ENCODE data around the gene SPTBN1. TPM values are rescaled to one million over a fixed set of nuclear protein-coding genes. Genes with fewer than 3 reads are reported as not detected.

Gene SPTBN1
- total and polyA plus RNA-seq, 2 of the 13 experiments (the other 11 are each of a cell fraction or from before 2014, with no cell fraction given): 123 to 299 TPM

DNA sequence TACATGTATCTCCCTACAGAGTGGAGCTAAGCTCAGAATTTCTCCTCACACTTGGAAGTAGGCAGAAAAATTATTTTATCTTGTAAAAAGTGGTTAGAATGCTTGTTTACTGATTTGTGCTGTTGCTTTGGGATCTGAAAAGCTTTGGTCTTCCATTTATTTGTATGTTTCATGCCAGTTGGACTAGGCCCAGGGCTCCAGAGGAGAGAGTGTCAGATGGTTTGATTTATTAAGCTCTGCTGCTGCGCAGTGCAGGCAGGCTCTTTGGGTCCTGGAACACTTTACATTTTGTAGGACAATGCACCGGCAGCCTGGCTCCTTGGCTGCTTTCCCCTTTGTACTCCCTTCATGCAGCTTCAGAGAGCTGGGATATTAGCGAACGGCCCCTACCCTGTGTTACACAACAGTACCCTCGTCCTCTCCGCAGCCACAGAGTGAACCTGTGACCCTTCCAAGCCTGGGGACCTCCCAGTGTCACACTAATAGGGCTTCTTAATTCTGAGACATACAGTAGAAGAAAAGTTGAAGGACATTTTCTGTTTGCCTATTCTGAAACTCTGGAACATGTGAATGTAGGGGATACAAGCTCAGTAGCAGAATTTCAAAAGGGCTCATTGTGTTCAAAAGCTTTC is 210.6 kb downstream of the SPTBN1 start (continued):
- TF ChIP-seq ZBTB39 (CRISPR knock-in tag; IDR thresholded peaks at IDR 0.05) (no peak), ZNF841 (CRISPR knock-in tag; IDR thresholded peaks at IDR 0.05; ENCODE audit: borderline replicate concordance) (no peak), YEATS2 (CRISPR knock-in tag; IDR thresholded peaks at IDR 0.05; ENCODE audit: borderline replicate concordance) (no peak), ZNF777 (CRISPR knock-in tag; IDR thresholded peaks at IDR 0.05) (no peak), ZNF431 (CRISPR knock-in tag; IDR thresholded peaks at IDR 0.05; ENCODE audit: borderline replicate concordance, low read depth) (no peak), SNAPC2 (CRISPR knock-in tag; IDR thresholded peaks at IDR 0.05) (no peak), ZNF710 (CRISPR knock-in tag; IDR thresholded peaks at IDR 0.05; ENCODE audit: borderline replicate concordance) (peak; percentile 86; the same call in 1 of the 2 replicates), ZNF782 (CRISPR knock-in tag; IDR thresholded peaks at IDR 0.05; ENCODE audit: borderline replicate concordance) (no peak), HNRNPK (IDR thresholded peaks at IDR 0.05; ENCODE audit: low read depth, low read length, poor library complexity, severe bottlenecking) (no peak), ZNF44 (CRISPR knock-in tag; IDR thresholded peaks at IDR 0.05) (no peak), PAWR (CRISPR knock-in tag; IDR thresholded peaks at IDR 0.05; ENCODE audit: borderline replicate concordance) (no peak), POLR2A (IDR thresholded peaks at IDR 0.05; ENCODE audit: insufficient read depth in 1 of 2, low read depth in 2 of 2, low read length in 2 of 2) (no peak; a peak in 1 of 4 replicates), SSRP1 (CRISPR knock-in tag; IDR thresholded peaks at IDR 0.05) (peak; percentile 95), DDIT3 (CRISPR knock-in tag; IDR thresholded peaks at IDR 0.05) (no peak)
- TF ChIP-seq, protein P1, sequence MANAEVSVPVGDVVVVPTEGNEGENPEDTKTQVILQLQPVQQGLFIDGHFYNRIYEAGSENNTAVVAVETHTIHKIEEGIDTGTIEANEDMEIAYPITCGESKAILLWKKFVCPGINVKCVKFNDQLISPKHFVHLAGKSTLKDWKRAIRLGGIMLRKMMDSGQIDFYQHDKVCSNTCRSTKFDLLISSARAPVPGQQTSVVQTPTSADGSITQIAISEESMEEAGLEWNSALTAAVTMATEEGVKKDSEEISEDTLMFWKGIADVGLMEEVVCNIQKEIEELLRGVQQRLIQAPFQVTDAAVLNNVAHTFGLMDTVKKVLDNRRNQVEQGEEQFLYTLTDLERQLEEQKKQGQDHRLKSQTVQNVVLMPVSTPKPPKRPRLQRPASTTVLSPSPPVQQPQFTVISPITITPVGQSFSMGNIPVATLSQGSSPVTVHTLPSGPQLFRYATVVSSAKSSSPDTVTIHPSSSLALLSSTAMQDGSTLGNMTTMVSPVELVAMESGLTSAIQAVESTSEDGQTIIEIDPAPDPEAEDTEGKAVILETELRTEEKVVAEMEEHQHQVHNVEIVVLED (CRISPR knock-in tag; IDR thresholded peaks at IDR 0.05; ENCODE audit: borderline replicate concordance): peak; percentile 22; the same call in 1 of the 2 replicates
- TF ChIP-seq, protein P2, sequence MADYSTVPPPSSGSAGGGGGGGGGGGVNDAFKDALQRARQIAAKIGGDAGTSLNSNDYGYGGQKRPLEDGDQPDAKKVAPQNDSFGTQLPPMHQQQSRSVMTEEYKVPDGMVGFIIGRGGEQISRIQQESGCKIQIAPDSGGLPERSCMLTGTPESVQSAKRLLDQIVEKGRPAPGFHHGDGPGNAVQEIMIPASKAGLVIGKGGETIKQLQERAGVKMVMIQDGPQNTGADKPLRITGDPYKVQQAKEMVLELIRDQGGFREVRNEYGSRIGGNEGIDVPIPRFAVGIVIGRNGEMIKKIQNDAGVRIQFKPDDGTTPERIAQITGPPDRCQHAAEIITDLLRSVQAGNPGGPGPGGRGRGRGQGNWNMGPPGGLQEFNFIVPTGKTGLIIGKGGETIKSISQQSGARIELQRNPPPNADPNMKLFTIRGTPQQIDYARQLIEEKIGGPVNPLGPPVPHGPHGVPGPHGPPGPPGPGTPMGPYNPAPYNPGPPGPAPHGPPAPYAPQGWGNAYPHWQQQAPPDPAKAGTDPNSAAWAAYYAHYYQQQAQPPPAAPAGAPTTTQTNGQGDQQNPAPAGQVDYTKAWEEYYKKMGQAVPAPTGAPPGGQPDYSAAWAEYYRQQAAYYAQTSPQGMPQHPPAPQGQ (CRISPR knock-in tag; IDR thresholded peaks at IDR 0.05; ENCODE audit: borderline replicate concordance): no peak
- TF ChIP-seq, protein P3, sequence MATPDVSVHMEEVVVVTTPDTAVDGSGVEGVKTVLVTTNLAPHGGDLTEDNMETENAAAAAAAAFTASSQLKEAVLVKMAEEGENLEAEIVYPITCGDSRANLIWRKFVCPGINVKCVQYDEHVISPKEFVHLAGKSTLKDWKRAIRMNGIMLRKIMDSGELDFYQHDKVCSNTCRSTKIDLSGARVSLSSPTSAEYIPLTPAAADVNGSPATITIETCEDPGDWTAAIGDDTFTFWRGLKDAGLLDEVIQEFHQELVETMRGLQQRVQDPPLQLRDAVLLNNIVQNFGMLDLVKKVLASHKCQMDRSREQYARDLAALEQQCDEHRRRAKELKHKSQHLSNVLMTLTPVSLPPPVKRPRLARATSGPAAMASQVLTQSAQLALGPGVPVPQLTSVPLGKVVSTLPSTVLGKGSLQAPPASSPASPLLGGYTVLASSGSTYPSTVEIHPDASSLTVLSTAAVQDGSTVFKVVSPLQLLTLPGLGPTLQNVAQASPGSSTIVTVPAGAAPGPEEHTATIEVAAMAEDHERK (CRISPR knock-in tag; IDR thresholded peaks at IDR 0.05; ENCODE audit: low read depth): no peak
- TF ChIP-seq, protein P4, sequence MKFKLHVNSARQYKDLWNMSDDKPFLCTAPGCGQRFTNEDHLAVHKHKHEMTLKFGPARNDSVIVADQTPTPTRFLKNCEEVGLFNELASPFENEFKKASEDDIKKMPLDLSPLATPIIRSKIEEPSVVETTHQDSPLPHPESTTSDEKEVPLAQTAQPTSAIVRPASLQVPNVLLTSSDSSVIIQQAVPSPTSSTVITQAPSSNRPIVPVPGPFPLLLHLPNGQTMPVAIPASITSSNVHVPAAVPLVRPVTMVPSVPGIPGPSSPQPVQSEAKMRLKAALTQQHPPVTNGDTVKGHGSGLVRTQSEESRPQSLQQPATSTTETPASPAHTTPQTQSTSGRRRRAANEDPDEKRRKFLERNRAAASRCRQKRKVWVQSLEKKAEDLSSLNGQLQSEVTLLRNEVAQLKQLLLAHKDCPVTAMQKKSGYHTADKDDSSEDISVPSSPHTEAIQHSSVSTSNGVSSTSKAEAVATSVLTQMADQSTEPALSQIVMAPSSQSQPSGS (CRISPR knock-in tag; IDR thresholded peaks at IDR 0.05): peak; percentile 85
